Prostate gland (tissue), 2 donors: ENCODE measurements around the gene DHX30.

Source experiments
- POLR2A ChIP-seq: fragments of 450-650 bp; IDR thresholded peaks from one replicate; pipeline ENCODE4 v1.6.1; 2016; ENCODE audit warnings: antibody characterized with exemption, mild to moderate bottlenecking
- POLR2AphosphoS5 ChIP-seq: sonication (generic); formaldehyde crosslinking; IDR thresholded peaks from one replicate; pipeline ENCODE4 v1.6.1; 2017; ENCODE audit warnings: antibody characterized with exemption
- TF ChIP-seq, protein P1 (sequence below), 4 experiments: fragments of 200-600 bp in 2 of 4; fragments of 450-650 bp in 2 of 4; sonication (generic) in 2 of 4; IDR thresholded peaks; 1 replicate in 3 of 4; 2 replicates in 1 of 4; pipeline ENCODE4 v1.5.1; 2016 to 2019; ENCODE audit warnings: antibody characterized with exemption in 4 of 4, mild to moderate bottlenecking in 2 of 4, moderate library complexity in 2 of 4

DNA sequence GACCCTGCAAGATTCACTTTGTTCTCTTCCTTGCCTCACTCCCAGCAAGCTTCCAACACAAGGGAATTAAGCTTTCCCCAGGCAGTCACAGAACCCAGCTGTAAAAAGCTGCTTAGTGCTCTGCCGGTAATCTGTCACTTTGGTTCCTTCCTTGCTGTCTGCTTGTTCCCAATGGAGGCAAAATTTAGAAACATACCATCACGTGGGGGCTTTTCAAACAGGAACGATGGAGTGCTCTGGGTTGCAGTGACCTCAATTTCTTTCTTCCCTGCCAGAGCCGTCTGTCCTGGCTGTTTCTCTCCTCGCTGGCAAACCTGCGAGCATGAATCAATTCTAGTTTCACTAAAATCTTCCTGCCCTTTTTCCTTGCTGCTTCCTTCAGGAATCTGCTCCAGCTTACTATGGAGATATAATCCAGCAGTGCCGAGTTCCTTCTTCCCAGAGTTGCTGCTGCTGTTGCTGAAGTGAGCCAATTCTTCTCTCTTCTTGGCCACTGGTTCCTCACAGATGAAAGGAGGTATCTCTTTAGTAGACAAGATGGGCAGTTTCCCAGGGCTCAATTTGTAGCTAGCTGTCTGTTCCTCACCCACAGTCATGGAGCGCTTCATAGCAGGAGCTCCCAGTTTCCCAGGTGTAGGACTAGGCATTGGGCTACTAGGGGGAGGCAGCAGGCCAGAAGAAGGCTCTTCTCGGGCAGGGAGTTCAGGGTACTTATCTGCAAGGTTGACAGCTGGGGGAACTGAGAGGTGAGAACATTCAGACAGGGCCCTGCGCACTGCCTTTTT, 88.1 kb downstream of the DHX30 start:
- TF ChIP-seq, protein P1, sequence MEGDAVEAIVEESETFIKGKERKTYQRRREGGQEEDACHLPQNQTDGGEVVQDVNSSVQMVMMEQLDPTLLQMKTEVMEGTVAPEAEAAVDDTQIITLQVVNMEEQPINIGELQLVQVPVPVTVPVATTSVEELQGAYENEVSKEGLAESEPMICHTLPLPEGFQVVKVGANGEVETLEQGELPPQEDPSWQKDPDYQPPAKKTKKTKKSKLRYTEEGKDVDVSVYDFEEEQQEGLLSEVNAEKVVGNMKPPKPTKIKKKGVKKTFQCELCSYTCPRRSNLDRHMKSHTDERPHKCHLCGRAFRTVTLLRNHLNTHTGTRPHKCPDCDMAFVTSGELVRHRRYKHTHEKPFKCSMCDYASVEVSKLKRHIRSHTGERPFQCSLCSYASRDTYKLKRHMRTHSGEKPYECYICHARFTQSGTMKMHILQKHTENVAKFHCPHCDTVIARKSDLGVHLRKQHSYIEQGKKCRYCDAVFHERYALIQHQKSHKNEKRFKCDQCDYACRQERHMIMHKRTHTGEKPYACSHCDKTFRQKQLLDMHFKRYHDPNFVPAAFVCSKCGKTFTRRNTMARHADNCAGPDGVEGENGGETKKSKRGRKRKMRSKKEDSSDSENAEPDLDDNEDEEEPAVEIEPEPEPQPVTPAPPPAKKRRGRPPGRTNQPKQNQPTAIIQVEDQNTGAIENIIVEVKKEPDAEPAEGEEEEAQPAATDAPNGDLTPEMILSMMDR (IDR thresholded peaks at IDR 0.05) = no peak
- peak; percentile 44 for TF ChIP-seq POLR2AphosphoS5
- TF ChIP-seq POLR2A = no peak
